ENCODE measurements around the gene DVL1. TPM values are rescaled to one million over a fixed set of nuclear protein-coding genes. Genes with fewer than 3 reads are reported as not detected.

Gene DVL1
- total and polyA plus RNA-seq, 2 of the 13 experiments (the other 11 are each of a cell fraction or from before 2014, with no cell fraction given) = 30.8 to 60.4 TPM

- no peak; the same call in 1 of the 2 replicates for TF ChIP-seq PATZ1 (CRISPR knock-in tag; IDR thresholded peaks at IDR 0.05)
- TF ChIP-seq ZFY (CRISPR knock-in tag; IDR thresholded peaks at IDR 0.05) = peak; percentile 38; the same call in 1 of the 2 replicates
- TF ChIP-seq NR3C1 (CRISPR knock-in tag; IDR thresholded peaks at IDR 0.05) = no peak
- TF ChIP-seq ZNF619 (CRISPR knock-in tag; IDR thresholded peaks at IDR 0.05) = no peak
- no peak for TF ChIP-seq HMGA1 (CRISPR knock-in tag; conservative IDR thresholded peaks at IDR 0.05)
- no peak for TF ChIP-seq ZNF343 (CRISPR knock-in tag; IDR thresholded peaks at IDR 0.05)
- peak; percentile 96 for TF ChIP-seq AKAP8 (CRISPR knock-in tag; IDR thresholded peaks at IDR 0.05)
- TF ChIP-seq ISL2 (CRISPR knock-in tag; IDR thresholded peaks at IDR 0.05) = no peak
- no peak for TF ChIP-seq HOXA5 (CRISPR knock-in tag; IDR thresholded peaks at IDR 0.05)
- peak; percentile 45 for TF ChIP-seq TAF15 (IDR thresholded peaks at IDR 0.05; ENCODE audit: low read depth, low read length, poor library complexity, severe bottlenecking)
- no peak for TF ChIP-seq CSRNP2 (CRISPR knock-in tag; conservative IDR thresholded peaks at IDR 0.05; ENCODE audit: low read depth)
- TF ChIP-seq WIZ (CRISPR knock-in tag; IDR thresholded peaks at IDR 0.05) = no peak
- 0 out of 2 replicates have a peak, but pooled peaks have one; percentile 23 for TF ChIP-seq ZBTB4 (CRISPR knock-in tag; IDR thresholded peaks at IDR 0.05; ENCODE audit: borderline replicate concordance)
- no peak for TF ChIP-seq XBP1 (CRISPR knock-in tag; IDR thresholded peaks at IDR 0.05)
- no peak for TF ChIP-seq ZFP62 (CRISPR knock-in tag; IDR thresholded peaks at IDR 0.05)
- no peak for TF ChIP-seq ZNF484 (CRISPR knock-in tag; IDR thresholded peaks at IDR 0.05; ENCODE audit: borderline replicate concordance, low read depth)
- TF ChIP-seq ZNF878 (CRISPR knock-in tag; IDR thresholded peaks at IDR 0.05) = no peak
- peak; percentile 78; the same call in 1 of the 2 replicates for TF ChIP-seq ZC3H13 (CRISPR knock-in tag; IDR thresholded peaks at IDR 0.05)
- TF ChIP-seq, protein P1, sequence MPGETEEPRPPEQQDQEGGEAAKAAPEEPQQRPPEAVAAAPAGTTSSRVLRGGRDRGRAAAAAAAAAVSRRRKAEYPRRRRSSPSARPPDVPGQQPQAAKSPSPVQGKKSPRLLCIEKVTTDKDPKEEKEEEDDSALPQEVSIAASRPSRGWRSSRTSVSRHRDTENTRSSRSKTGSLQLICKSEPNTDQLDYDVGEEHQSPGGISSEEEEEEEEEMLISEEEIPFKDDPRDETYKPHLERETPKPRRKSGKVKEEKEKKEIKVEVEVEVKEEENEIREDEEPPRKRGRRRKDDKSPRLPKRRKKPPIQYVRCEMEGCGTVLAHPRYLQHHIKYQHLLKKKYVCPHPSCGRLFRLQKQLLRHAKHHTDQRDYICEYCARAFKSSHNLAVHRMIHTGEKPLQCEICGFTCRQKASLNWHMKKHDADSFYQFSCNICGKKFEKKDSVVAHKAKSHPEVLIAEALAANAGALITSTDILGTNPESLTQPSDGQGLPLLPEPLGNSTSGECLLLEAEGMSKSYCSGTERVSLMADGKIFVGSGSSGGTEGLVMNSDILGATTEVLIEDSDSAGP (CRISPR knock-in tag; IDR thresholded peaks at IDR 0.05; ENCODE audit: borderline replicate concordance) = peak; percentile 33; the same call in 1 of the 2 replicates
- TF ChIP-seq ZNF674 (CRISPR knock-in tag; IDR thresholded peaks at IDR 0.05; ENCODE audit: low read depth) = no peak
- TF ChIP-seq, protein P2, sequence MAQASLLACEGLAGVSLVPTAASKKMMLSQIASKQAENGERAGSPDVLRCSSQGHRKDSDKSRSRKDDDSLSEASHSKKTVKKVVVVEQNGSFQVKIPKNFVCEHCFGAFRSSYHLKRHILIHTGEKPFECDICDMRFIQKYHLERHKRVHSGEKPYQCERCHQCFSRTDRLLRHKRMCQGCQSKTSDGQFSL (CRISPR knock-in tag; IDR thresholded peaks at IDR 0.05) = peak; percentile 62; the same call in 1 of the 2 replicates
These were observed 15.5 kb downstream of the DVL1 start (continued) for GRCh38 chr1:1333551-1334241.

Data from HepG2 (cell line).